ENCODE measurements around the gene HOXC10. TPM values are rescaled to one million over a fixed set of nuclear protein-coding genes. Genes with fewer than 3 reads are reported as not detected.

Gene HOXC10
- total RNA-seq, 1 donor from 2014 or later = not detected

DNA sequence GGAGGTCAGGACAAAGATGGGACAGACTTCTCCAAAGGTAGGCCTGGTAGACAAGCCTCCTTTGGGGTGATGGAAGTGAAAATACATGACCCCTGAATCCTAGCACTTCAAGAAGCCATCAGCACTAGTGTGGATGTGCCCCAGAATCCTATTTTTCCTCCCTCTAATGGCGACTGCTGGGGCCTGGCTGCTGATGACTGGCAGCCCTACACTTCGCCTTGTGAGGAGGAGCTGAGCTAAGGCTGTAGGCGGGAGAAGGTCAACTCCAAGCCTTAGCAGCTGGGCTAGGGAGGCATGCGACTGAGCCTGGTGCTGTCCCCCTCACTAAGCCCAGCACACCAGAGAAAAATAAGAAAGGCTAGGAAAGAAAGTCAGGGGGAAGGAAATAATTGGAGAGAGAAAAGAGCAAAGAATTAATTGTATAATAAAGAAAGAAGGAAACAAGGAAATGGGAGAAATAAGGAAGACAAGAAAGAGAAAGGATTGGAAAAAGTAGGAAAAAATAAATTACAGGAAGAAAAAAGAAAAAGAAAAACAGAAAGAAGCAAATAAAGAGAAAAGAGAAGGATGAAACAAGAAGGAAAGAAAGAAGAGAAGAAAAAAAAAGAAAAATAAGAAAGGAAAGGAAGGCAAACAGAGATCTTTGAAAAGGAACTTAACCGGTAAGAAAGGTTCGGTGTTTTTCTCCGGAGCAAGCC lies 4.7 kb upstream of the HOXC10 start:
- ChIA-PET CTCF (no interaction called here), POLR2A (no interaction called here)
- Mint-ChIP-seq H3K4me1 (peaks cover 13% of the 10 kb centered on the region), H3K27ac (no peak overlapping the region), H3K27me3 (peaks cover 80% of the 10 kb centered on the region), H3K4me3 (no peak overlapping the region), H3K36me3 (ENCODE audit: low read depth) (no peaks in the 10 kb centered on the region), H3K9me3 (peaks cover 2% of the 10 kb centered on the region)
- TF ChIP-seq, protein P1, sequence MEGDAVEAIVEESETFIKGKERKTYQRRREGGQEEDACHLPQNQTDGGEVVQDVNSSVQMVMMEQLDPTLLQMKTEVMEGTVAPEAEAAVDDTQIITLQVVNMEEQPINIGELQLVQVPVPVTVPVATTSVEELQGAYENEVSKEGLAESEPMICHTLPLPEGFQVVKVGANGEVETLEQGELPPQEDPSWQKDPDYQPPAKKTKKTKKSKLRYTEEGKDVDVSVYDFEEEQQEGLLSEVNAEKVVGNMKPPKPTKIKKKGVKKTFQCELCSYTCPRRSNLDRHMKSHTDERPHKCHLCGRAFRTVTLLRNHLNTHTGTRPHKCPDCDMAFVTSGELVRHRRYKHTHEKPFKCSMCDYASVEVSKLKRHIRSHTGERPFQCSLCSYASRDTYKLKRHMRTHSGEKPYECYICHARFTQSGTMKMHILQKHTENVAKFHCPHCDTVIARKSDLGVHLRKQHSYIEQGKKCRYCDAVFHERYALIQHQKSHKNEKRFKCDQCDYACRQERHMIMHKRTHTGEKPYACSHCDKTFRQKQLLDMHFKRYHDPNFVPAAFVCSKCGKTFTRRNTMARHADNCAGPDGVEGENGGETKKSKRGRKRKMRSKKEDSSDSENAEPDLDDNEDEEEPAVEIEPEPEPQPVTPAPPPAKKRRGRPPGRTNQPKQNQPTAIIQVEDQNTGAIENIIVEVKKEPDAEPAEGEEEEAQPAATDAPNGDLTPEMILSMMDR (IDR thresholded peaks at IDR 0.05) = no peak
- ATAC-seq (ENCODE audit: low read depth) (no peak), DNase-seq (no peak)
- intact Hi-C loops (cut with micrococcal nuclease) = no loop called here

DNA sequence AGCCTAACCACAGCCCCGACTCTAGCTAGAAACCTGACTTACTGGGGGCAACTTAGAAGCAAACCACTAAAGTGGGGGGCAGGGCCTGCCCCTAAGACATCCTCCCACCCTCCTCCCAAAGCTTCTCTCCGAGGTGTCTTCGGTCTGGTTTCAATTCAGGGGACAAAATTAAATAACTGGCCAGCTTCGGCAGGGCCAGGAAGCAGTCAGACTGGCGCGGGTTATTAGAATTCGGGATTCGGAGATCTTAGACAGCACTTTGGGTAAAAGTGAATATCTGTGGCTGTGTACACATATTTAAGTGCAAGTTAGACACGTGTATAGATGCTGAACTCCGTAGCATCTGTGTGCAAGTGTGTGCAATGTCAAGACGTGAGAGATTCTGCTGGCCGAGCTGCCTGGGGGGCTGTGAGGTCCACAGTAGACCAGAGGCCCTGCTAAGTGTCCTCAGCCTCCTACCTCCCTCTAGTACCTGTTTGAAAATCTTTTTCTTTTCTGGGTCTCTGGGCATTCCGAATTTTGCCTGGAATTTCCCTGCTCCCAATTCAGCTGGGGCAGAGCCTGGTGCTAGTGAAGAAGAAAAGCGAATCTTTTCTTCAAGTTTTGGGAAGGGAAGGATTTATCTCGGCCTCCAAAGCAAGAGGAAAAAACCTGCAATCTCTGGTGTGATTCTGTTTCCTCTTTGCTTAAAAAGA lies 4.0 kb upstream of the HOXC10 start:
- TF ChIP-seq, protein P1 (IDR thresholded peaks at IDR 0.05) = no peak
- no peaks in the 10 kb centered on the region for H3K36me3 Mint-ChIP-seq (ENCODE audit: low read depth)
- H3K4me1 Mint-ChIP-seq = peaks cover 11% of the 10 kb centered on the region
- ATAC-seq (ENCODE audit: low read depth) (no peak), DNase-seq (no peak)
- ChIA-PET CTCF (no interaction called here), POLR2A (no interaction called here)
- peaks cover 79% of the 10 kb centered on the region for H3K27me3 Mint-ChIP-seq
- H3K4me3 Mint-ChIP-seq = no peak overlapping the region
- no peak overlapping the region for H3K27ac Mint-ChIP-seq
- H3K9me3 Mint-ChIP-seq = no peaks in the 10 kb centered on the region
- intact Hi-C loops (cut with micrococcal nuclease) = no loop called here

DNA sequence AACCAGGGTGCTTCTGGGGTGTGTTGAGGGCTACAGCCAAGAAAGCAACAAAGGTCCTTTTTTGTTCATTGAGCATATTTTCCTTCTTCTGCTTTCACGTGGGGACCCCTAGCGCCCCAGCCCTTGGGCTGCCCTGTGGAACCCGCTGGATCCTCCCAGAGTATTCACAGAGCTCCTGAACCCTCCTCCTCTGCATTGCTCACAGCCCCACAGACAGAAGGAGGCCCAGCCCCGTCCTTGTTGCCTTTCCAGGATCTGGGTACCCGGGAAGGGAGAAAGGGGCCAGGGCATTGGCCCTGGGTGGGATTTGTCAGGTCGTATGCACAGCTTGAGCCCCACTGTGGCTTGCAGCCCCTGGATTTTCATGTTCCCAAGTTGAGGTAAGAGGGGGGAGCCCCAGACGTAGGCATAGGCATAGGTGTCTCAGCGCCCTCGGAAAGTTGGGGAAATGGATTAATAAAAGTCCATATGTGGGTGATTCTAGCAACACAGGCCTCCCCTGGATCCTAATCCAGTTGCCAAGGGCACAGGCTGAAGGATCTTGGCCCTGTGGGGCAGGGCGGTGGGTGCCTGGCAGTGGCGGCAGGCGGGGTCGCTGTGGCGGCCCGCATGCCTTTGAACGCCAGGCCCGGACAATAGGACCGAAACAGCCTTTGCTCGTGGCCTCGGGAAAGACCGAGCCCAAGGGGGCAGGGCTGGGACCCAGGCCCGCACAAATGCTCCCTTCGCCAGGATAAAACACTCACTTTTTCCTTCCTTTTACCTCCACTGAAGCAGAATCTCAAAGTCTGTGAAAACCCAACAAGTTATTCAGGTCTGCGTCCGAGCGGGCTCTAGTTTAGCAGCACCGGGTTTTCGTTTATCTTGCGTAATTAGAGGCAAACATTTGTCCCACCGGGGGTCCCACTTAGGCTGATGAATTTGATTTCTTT lies 3.0 kb upstream of the HOXC10 start:
- H3K9me3 Mint-ChIP-seq = no peaks in the 10 kb centered on the region
- peaks cover 17% of the 10 kb centered on the region for H3K4me1 Mint-ChIP-seq
- ChIA-PET CTCF (no interaction called here), POLR2A (no interaction called here)
- DNase-seq = no peak
- H3K27ac Mint-ChIP-seq = no peak overlapping the region
- no peak for ATAC-seq (ENCODE audit: low read depth)
- peaks cover 82% of the 10 kb centered on the region for H3K27me3 Mint-ChIP-seq
- intact Hi-C loops (cut with micrococcal nuclease) = no loop called here
- H3K36me3 Mint-ChIP-seq (ENCODE audit: low read depth) = no peaks in the 10 kb centered on the region
- H3K4me3 Mint-ChIP-seq = no peak overlapping the region
- TF ChIP-seq, protein P1 (IDR thresholded peaks at IDR 0.05) = no peak

DNA sequence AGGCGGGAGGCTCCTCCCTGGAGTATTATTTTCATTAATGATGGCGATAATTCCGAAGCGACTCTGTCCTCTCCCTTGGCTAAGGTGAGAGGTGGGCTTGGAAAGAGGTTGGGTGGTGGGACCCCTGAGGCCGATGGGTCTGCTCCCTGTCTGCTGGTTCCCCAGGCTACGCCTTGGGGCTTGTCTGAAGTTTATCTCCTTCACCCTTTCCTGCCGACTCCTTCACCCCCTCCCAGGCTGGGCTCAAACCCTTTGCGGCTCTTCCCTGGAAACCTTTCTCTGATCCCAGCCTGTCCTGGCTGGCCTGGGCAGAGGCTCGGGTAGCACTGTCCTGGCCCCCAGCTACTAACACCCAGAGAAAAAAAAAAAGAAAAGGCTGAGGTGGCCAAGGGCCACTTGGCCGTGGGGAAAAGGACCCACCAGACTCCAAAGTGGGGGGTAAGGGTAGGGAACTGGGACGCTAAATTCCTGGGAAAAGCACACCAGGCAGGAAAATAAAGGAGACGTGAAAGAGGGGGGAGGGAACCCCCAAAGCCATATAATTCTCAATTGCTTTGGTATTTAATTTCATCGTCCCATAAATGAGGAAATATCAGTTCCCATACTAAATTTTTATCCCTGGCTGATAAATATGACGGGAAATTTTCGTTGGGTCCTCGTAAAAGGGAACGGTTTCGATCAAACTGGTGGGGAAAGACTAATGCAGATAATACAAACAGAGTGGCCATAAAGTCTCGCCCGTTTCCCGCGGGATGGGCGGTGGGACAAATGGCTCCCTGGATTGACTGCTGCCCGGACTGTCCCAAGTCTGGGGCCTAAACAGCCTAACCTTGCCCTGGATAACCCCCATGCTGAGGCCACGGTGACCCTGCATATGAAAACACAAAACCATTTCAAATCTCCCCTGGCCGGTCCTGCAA lies 2.0 kb upstream of the HOXC10 start:
- intact Hi-C loops (cut with micrococcal nuclease) = no loop called here
- CTCF ChIA-PET = no interaction called here
- TF ChIP-seq, protein P1 (IDR thresholded peaks at IDR 0.05) = no peak
- Mint-ChIP-seq H3K27me3 (peaks cover 85% of the 10 kb centered on the region), H3K4me3 (no peak overlapping the region), H3K9me3 (no peaks in the 10 kb centered on the region), H3K36me3 (ENCODE audit: low read depth) (no peaks in the 10 kb centered on the region), H3K4me1 (peaks cover 17% of the 10 kb centered on the region), H3K27ac (peak overlapping the region; percentile 35)
- POLR2A ChIA-PET = no interaction called here
- ATAC-seq (ENCODE audit: low read depth) = no peak
- no peak for DNase-seq
